Activated T-cell treated with anti-CD3 and anti-CD28 coated beads for 4 hours (primary cell): ENCODE results near the gene COL6A1.
"Not testable (repeated sequence)": the region's sequence is repeated elsewhere in the genome, so short reads cannot be mapped to it uniquely, and the experiment has no call there.

Source experiments
- DNase-seq: peaks from one replicate; pipeline ENCODE4 v3.0.0-alpha.2; 2020

Gene COL6A1

GRCh38 chr21:46033410-46034400 lies 52.1 kb downstream of the COL6A1 start:
- DNase-seq: no peak

- DNase-seq: no peak
Measured at GRCh38 chr21:46035809-46036695, 54.5 kb downstream of the COL6A1 start.

GRCh38 chr21:46036696-46037330 lies 55.2 kb downstream of the COL6A1 start:
- no peak for DNase-seq

GRCh38 chr21:46037331-46038325 lies 56.1 kb downstream of the COL6A1 start:
- DNase-seq: no peak

GRCh38 chr21:46038341-46038829 lies 56.8 kb downstream of the COL6A1 start:
- no peak for DNase-seq

GRCh38 chr21:46038871-46039397 lies 57.4 kb downstream of the COL6A1 start:
- DNase-seq: no peak

- DNase-seq: no peak
Measured at GRCh38 chr21:46039891-46040660, 58.5 kb downstream of the COL6A1 start.

- no peak for DNase-seq
Measured at GRCh38 chr21:46040707-46041106, 59.1 kb downstream of the COL6A1 start.

GRCh38 chr21:46041183-46041582 lies 59.6 kb downstream of the COL6A1 start:
- no peak for DNase-seq

GRCh38 chr21:46045154-46045553 lies 63.6 kb downstream of the COL6A1 start:
- no peak for DNase-seq

GRCh38 chr21:46046471-46046870 lies 64.9 kb downstream of the COL6A1 start:
- DNase-seq: no peak

- DNase-seq: not testable (repeated sequence)
Measured at GRCh38 chr21:46046906-46047305, 65.3 kb downstream of the COL6A1 start.

- no peak for DNase-seq
Measured at GRCh38 chr21:46048926-46049889, 67.6 kb downstream of the COL6A1 start.

GRCh38 chr21:46049890-46050667 lies 68.5 kb downstream of the COL6A1 start:
- DNase-seq: no peak

- no peak for DNase-seq
Measured at GRCh38 chr21:46050668-46051378, 69.3 kb downstream of the COL6A1 start.

- DNase-seq: no peak
Measured at GRCh38 chr21:46051379-46051770, 69.8 kb downstream of the COL6A1 start.

GRCh38 chr21:46051821-46052675 lies 70.5 kb downstream of the COL6A1 start:
- no peak for DNase-seq
